ENCODE data around the gene TMEM229B. TPM values are rescaled to one million over a fixed set of nuclear protein-coding genes. Genes with fewer than 3 reads are reported as not detected.

Gene TMEM229B
- total and polyA plus RNA-seq, 4 donors = 1.5 to 4.5 (median 2.5) TPM

- Histone ChIP-seq H3K27ac (ENCODE audit: low read depth in 1 of 2, low read length in 1 of 2) (no peak overlapping the region), H3K9me3 (ENCODE audit: control insufficient read depth in 4 of 4, insufficient read depth in 3 of 4, low read length in 3 of 4) (peaks cover 0 to 9% (median 2%) of the 10 kb centered on the region in 4 donors), H3K4me3 (no peak overlapping the region), H3K36me3 (ENCODE audit: control insufficient read depth in 4 of 4, insufficient read depth in 4 of 4, low read length in 4 of 4) (no peaks in the 10 kb centered on the region), H3K4me1 (ENCODE audit: control insufficient read depth in 5 of 5, insufficient read depth in 5 of 5, low read length in 5 of 5) (no peaks in the 10 kb centered on the region), H3K27me3 (ENCODE audit: control insufficient read depth in 3 of 3, insufficient read depth in 3 of 3, low read length in 2 of 3) (no peaks in the 10 kb centered on the region), H3K9ac (ENCODE audit: insufficient read depth in 1 of 2, low read length in 2 of 2) (no peak overlapping the region)
- TF ChIP-seq CTCF (IDR thresholded peaks at IDR 0.05; ENCODE audit: control extremely low read depth, extremely low read depth) = no peak
- ATAC-seq (ENCODE audit: insufficient read depth, low FRiP score) = no peak
- WGBS, 2 donors = 78 to 80% methylated on average over 9 of the region's 9 CpGs
- no peak for DNase-seq
Measured at GRCh38 chr14:67491741-67492507, 3.4 kb upstream of the TMEM229B start.

GRCh38 chr14:67491285-67491684 lies 2.8 kb upstream of the TMEM229B start:
- TF ChIP-seq CTCF (IDR thresholded peaks at IDR 0.05; ENCODE audit: control extremely low read depth, extremely low read depth) = no peak
- no peaks in the 10 kb centered on the region for H3K4me1 ChIP-seq (ENCODE audit: control insufficient read depth in 5 of 5, insufficient read depth in 5 of 5, low read length in 5 of 5)
- H3K36me3 ChIP-seq (ENCODE audit: control insufficient read depth in 4 of 4, insufficient read depth in 4 of 4, low read length in 4 of 4) = peaks cover 0 to 2% (median 0%) of the 10 kb centered on the region in 4 donors
- DNase-seq = no peak
- no peak overlapping the region for H3K4me3 ChIP-seq
- no peak overlapping the region for H3K27ac ChIP-seq (ENCODE audit: low read depth in 1 of 2, low read length in 1 of 2)
- peaks cover 0 to 9% (median 2%) of the 10 kb centered on the region in 4 donors for H3K9me3 ChIP-seq (ENCODE audit: control insufficient read depth in 4 of 4, insufficient read depth in 3 of 4, low read length in 3 of 4)
- H3K9ac ChIP-seq (ENCODE audit: insufficient read depth in 1 of 2, low read length in 2 of 2) = no peak overlapping the region
- 89 to 92% methylated on average over 3 of the region's 3 CpGs for WGBS, 2 donors
- ATAC-seq (ENCODE audit: insufficient read depth, low FRiP score) = no peak
- H3K27me3 ChIP-seq (ENCODE audit: control insufficient read depth in 3 of 3, insufficient read depth in 3 of 3, low read length in 2 of 3) = no peaks in the 10 kb centered on the region

GRCh38 chr14:67490196-67490595 lies 1.7 kb upstream of the TMEM229B start:
- no peaks in the 10 kb centered on the region for H3K27me3 ChIP-seq (ENCODE audit: control insufficient read depth in 3 of 3, insufficient read depth in 3 of 3, low read length in 2 of 3)
- peaks cover 0 to 2% (median 0%) of the 10 kb centered on the region in 5 donors for H3K4me1 ChIP-seq (ENCODE audit: control insufficient read depth in 5 of 5, insufficient read depth in 5 of 5, low read length in 5 of 5)
- 70 to 73% methylated on average over 4 of the region's 4 CpGs for WGBS, 2 donors
- no peak overlapping the region for H3K4me3 ChIP-seq
- no peak for ATAC-seq (ENCODE audit: insufficient read depth, low FRiP score)
- no peak for TF ChIP-seq CTCF (IDR thresholded peaks at IDR 0.05; ENCODE audit: control extremely low read depth, extremely low read depth)
- H3K9me3 ChIP-seq (ENCODE audit: control insufficient read depth in 4 of 4, insufficient read depth in 3 of 4, low read length in 3 of 4) = peaks cover 0 to 9% (median 2%) of the 10 kb centered on the region in 4 donors
- peaks cover 0 to 2% (median 0%) of the 10 kb centered on the region in 4 donors for H3K36me3 ChIP-seq (ENCODE audit: control insufficient read depth in 4 of 4, insufficient read depth in 4 of 4, low read length in 4 of 4)
- no peak for DNase-seq
- H3K9ac ChIP-seq (ENCODE audit: insufficient read depth in 1 of 2, low read length in 2 of 2) = no peak overlapping the region
- H3K27ac ChIP-seq (ENCODE audit: low read depth in 1 of 2, low read length in 1 of 2) = no peak overlapping the region
